HG03558 (cell line): ENCODE results near the gene PLEKHG3.

ENCODE experiments used
- ATAC-seq: cut with Tn5 transposase; IDR thresholded peaks from one replicate; pipeline ENCODE4 v1.9.1; 2021; ENCODE audit warnings: moderate number of reproducible peaks; ENCODE audit not compliant: unreplicated experiment; ENCODE audit errors: extremely low read depth

Gene PLEKHG3

DNA sequence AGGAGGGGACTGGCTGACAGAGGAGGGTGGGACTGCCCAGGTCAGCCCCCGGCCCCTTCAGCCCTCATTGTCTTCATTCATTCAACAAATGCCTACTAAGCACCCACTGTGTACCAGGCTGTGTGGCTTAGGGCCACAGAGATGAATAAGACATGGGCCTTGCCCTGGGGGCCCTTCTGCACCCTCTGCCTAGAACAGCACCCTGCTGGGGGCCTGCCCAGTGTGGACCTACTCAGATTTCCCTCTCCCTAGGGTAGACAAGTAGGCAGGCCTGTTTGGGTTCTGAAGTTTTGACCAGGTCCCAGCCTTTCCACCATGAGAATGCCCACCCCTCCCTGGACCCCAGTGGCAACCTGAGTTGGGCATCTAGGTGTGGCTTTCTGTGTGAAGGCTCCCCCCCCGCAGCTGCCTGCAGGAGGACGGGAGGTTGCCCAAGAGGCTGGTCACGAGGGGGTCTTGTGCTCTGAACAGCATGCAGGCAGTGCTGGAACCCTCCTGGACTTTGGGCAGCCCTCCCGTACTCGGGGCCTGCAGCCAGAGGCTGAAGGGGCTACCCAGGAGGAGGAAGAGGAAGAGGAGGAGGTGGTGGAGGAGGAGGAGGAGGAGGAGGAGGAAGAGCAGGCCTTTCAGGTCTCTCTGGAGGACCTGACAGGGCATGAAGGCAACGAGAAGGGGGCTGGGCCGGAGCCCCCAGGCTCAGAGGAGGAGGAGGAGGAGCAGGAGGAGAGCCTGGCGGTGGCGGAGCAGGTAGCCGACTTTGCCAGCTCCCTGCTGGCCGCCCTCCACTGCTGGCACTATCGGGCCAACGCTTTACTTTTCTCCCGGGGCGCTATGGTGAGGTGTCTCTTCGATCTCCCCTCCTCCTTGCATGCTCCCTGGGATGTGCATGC lies 33.4 kb downstream of the PLEKHG3 start:
- ATAC-seq, result no peak

DNA sequence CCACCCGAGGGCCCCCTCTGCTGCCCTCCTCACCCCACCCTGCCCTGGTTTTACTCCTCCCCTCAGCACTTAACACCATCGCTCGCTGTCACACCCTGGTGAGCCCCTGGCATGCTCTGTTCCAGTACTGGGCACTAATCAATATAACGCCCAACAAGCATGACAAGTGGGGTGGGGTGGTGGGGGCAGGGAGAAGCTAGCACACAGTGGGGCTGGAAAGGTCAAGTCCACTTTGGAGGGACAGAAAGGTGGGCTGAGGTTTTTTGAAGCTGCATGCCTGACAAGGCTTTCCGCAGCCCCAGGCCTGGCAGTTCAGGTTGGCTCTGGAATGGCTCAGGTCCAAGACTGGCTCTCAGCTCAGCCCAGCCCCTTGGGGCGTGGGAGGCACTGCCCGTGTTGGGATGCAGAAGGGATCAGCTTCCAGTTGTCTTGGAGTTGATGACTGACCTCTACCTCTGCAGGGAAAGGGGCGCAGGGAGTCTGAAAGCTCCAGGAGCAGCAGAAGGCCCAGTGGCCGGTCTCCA lies 34.1 kb downstream of the PLEKHG3 start:
- ATAC-seq, result no peak

DNA sequence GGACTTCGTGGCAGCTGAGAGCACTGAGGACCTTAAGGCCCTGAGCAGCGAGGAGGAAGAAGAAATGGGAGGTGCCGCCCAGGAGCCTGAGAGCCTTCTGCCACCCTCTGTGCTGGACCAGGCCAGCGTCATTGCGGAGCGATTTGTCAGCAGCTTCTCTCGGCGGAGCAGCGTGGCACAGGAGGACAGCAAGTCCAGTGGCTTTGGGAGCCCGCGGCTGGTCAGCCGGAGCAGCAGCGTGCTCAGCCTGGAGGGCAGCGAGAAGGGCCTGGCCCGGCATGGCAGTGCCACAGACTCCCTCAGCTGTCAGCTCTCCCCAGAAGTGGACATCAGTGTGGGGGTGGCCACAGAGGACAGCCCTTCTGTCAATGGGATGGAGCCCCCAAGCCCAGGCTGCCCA lies 37.0 kb downstream of the PLEKHG3 start:
- no peak for ATAC-seq

DNA sequence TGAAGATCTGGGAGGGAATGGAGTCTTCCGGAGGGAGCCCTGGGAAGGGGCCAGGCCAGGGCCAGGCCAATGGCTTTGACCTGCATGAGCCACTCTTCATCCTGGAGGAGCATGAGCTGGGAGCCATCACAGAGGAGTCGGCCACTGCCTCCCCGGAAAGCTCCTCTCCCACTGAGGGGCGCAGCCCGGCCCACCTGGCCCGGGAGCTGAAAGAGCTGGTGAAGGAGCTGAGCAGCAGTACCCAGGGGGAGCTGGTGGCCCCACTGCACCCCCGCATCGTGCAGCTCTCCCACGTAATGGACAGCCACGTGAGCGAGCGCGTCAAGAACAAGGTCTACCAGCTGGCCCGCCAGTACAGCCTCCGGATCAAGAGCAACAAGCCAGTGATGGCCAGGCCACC lies 37.7 kb downstream of the PLEKHG3 start:
- ATAC-seq, result no peak

DNA sequence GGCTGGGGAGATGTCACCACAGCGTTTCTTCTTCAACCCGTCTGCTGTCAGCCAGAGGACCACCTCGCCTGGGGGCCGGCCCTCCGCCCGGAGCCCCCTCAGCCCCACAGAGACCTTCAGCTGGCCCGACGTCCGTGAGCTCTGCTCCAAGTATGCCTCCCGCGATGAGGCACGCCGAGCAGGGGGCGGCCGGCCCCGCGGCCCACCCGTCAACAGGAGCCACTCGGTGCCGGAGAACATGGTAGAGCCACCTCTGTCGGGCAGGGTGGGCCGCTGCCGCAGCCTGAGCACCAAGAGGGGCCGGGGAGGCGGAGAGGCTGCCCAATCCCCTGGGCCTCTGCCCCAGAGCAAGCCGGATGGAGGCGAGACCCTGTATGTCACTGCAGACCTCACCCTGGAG lies 38.8 kb downstream of the PLEKHG3 start:
- no peak for ATAC-seq

DNA sequence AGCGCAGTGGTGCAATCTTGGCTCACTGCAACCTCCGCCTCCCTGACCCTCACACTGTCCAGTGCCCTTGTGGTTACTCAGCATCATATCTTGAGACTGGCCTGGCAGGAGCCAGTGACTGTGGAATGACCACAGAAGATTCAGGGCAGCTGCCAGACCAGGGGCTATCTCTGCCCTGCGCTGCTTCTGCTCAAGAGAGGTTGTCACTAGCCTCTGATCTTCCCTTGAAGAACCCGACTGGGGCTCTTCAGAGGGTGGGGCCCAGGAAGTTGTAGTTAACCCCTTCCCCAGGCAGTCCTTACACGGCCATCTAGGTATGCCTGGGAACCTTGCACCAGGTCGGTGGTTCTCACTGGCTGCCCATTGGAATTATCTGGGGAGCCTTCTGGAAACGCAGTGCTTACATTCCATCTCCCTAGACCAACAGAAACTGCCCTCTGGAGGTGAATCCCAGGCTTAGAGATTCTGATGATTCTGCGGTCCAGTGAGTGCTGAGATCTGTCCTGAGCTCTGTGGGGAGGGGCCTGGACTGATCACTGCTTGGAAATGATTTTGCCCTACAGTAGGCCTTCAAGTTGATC lies 41.4 kb downstream of the PLEKHG3 start:
- ATAC-seq, result no peak

DNA sequence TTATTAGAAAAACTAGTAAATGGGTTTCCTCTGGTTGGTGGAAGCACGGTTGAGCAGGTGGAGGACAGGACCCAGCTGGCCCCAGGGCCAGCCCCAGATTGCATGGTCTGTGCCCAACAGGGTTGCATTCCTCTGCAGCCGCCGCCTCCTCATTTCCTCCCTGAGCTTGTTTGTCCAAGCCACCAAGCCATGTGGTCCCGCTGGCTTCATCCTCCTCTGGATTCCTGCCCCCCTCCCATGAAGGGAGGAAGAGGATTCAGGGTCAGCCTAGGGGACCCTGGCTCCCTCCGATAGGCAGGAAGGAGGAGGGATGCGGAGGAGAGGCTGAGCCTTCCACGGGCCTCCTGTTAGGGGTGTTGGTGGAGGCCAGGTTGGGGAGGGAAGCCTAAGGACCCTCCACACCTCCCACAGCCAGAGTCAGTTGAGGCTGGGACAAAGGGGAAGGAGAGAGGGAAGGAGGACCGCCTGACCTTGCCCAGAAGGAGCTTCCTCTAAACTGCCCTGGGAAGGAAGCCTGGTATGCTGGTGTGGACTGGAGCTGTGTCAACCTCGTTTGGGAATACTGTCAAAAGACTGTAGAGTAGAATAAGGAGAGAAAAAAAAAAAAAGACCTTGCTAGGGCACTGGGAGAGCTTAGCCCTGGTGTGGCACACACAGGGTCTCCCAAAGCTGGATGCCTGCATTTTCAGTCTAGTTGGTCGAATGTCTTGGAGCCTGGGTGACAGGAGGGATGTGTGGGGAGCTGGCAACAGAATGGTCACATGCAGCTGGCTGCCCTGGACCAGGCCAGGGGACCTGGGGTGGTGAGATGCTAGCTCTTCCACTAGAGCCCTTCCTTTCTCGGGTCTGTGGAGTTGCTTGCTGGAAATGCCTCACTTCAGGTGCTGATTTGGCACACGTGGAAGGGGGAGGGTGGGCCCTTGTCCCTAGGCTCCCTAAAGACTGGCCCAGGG lies 42.4 kb downstream of the PLEKHG3 start:
- ATAC-seq, result no peak

DNA sequence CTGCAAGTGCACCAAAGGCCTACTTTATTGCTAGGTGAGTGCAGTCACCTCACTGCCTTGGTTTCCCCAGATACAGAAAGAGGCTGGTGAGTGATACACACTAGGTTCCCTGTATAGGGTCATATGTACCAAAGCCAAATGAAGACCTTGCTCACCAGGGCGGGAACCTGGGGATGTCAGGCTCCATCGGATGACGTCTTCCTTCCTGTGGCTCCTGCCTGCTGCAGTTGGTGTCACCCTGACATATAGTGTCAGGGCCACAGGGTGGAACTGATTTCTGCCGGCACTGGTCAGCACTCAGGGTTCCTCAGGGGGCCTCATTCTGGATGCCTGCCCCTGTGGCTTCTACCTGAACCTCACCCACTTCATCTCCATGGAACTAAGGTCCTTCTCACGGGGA lies 43.1 kb downstream of the PLEKHG3 start:
- ATAC-seq, result no peak

DNA sequence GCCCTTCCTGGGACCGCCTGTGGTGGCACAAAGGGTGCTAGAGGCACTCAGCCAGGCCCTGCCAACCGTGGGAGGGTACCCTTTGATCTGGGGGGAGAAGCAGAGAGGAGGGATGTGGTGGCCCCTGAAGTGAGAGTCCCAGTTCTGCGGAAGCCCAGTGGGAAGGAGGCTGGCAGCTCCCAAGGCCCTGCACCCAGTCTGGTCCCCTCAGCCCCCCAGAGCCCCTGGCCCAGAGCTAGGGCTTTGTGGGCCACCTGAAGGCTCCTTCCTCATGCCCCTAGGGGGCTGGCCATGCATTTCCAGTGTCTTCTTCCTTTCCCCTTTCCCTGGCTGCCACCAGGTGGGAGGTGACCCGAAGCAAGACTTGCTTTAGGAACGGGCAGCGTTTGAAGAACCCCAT lies 44.3 kb downstream of the PLEKHG3 start:
- ATAC-seq, result no peak

DNA sequence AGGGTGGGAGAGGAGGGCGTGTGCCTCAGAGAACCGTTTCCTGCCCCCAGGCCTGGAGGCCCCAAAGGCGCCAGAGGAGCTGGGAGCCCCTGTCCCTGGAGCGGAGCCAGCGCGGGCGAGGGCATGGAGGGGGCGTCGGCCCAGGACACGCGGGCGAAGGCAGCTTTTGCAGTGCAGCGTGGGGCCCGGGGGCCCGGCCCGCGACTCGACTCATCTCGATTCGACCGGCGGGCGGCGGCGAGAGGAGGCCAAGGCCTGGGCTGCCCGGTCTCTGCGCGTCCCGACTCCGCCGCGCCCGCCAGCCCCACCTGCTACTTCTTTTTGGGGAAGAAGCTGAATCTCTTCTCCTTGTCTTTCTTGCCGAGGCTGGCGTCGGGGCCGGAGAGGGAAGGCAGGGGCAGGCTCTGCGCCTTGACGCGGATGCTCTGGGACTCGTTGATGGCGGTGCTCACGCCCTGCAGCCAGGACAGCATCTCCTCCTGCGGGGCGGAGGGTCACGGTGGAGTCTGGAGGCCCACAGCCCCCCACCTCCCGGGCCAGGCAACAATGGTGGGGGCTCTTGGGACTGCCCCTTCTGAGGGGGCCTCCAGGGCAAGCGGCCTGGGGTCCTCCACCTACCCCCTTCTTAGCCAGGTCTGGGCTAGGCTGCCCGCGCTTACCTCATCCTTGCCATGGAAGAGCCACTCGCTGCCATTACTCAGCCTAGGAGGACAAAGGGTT lies 44.9 kb downstream of the PLEKHG3 start:
- no peak for ATAC-seq

DNA sequence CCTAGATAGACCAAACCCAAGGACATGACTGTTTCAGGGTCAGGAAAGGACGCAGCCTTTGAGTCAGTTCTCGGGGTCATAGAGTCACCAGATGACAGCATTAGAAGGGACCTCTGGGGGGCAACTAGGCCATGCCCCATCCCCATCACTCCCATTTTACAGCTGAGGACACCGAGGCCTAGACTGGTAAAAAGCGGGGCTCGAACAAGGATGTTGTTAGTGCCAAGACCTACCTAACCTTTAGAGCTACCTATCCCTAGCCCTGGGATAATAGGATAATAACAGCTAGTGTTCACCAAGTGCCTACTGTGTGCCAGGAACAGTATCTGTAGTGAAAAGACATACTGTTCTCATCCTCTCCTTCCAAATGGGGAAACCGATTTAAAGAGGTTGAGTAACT lies 48.7 kb downstream of the PLEKHG3 start:
- ATAC-seq, result no peak

DNA sequence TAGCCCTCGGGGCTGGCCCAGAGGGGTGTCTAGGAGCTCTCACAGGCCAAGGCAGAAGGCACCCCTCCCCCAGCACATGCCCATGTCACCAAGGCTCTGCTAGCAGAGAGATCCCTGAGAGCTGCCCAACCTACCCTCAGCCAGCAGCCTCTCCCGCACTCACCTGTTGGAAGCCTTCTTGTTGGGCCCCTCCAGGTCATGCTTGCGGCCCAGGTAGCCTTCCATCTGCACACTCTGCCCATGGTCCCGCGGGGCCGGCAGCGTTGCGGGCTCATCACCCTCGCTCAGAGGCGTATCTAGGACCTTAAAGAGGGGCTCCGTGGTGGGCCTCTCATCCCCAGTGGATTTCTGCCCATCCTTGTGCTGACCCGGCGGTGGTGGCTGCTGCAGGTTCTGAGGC lies 49.1 kb downstream of the PLEKHG3 start:
- ATAC-seq, result no peak

DNA sequence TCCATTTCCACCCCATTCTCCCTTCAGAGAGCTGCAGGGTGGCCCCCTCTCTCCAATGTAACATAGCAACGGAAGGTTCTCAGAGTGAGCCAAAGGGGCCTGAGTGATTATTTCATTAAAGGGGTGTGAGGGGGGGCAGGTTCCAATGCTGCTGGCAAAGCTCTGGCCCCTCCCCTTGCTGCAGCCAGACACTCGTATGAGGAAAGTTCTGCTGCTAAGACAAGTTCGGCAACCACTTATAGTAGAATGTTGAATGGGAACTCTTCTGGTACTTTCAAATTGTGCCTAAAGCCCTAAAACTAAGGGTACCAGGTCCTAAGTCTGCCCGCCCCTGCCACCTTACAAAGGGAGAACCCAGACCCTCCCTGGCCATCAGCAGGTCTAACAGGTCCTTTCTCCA lies 49.8 kb downstream of the PLEKHG3 start:
- ATAC-seq, result no peak

DNA sequence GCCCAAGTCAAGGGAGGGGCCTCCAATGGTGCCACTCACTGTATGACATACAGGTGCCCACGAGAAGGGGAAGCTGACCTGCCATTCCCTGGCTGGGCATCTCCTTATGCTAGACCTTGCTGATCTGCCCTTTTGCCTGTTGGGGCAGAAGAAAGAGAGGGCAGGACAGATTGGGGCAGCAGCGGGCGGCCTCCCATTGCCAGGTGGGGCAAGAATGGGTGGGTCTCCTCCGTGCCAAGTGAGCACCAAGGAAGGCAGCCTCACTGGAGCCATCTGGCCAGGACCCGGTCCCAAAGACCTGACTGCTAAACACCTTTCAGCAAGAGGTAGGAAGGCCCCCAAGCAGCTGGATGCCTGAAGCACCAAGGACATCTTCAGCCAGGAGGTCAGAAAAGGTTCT lies 50.5 kb downstream of the PLEKHG3 start:
- ATAC-seq, result no peak

DNA sequence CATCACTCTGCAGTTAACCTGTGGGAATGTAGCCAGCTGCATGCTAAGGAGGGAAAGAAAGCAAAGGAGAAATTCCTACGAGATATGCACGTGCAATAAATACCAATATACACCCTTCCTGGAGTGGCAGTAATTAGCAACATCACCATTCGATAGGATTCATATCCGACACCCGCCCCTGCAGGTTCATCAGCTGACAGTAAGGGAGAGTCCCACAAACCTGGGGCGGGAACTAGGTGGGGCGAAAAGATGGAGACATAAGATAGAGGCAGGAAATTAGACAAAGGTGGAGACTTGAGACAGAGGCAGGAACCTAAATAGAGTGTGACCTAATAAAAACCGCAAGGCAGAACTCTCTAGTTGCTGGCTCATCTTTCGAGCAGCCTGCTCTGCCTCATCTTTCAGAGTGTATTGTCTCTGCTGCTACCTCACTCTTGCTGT lies 51.6 kb downstream of the PLEKHG3 start:
- no peak for ATAC-seq

DNA sequence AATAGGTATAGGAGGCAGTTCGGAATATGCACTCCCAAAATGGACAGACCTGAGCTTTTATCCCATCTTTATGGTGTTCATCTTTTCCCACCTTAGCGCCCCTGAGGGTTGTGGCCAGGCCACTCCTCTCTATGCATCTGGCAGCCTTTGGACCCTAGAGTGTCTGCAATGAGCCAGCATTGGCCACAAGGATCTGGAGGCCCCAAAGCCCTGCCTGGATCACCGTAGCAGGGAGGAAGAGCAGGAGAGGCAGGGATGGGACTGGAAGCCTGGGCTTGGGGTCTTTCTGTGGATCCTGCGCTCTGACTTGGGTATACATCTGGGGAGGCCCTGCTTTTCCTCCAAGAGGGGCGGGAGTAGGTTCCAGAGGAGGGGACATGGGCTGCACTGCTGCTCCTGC lies 52.5 kb downstream of the PLEKHG3 start:
- no peak for ATAC-seq

DNA sequence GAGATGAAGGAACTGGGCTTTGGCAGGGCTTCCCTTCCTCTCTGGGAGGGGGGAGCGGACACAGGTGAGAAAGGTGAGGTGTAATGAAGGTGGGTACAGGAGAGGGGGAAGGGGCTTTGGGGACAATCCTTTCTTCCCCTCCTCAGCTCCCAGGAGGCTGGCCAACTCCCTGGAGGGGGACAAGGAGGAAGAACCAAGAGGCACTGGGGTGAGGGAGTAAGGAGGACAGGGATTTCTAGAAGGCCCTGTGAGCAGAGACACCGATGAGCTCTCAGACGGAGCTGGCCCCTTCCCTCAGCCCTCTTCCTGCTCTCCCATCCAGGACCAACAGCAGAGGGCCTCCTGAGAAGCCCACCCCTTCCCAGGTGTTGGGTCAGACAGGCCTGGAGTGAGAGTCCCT lies 53.4 kb downstream of the PLEKHG3 start:
- no peak for ATAC-seq

DNA sequence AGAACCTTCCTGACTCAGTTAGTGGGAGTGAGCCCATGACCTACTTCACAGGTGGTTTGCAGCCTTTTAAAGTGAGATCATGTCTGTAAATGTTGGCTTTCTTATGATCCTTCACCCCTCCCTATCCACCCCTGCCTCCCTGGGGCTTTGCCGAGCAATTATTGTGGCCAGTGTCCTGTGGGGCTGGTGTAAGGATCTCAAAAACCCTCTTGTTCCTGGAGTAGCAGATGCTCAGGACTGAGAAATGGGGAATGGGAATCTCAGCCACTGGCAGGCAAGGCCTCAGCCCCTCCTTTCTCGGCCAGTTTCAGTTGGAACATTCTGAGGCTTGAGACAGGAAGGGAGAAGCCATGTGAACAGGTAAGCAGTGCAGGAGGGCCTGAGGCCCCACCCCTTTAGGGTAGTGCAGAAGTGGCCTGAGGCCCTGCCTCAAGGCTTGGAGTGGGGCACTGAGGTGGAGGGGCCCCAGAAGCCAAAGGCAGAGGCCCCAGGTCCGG lies 53.8 kb downstream of the PLEKHG3 start:
- ATAC-seq, result no peak

DNA sequence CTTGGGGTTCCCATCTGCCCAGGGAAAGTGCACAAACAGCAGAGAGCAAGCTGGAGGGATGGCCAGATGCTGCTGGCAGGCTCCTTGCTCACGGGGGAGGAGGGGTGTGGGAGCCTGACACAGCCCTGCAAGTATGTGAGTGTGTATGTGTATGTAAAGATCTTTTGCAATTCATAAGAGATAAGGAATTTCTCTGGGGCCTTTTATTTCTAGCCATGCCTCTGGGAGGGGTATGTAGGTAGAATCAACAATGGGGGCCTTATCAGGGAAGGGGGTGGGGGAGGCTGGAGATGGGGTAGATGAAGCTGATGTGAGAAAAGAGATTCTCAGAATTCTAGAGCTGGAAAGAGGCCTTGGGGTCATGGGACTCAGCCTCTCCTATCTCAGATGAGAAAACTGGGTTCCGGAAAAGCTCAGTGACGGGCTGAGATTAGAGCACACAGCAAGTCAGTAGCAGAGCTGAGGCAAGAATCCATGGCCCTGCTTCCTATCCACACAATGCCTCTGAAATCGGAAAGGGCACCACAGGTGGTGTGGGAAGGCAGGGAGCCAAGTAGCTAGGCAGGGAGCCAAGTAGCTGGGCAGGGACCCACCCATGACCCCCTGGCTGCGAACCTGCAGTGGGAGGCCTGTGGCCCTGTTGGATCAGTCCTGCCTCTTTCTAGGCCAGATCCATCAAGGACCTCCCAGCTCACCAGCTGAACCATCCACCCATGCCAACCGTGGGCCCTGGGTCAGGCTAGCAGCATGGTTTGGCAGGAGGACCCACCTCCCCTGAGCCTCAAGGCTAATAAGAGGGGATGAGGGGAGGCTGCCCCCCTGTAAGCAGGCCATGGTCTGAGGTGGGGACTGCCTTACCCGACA lies 54.7 kb downstream of the PLEKHG3 start:
- no peak for ATAC-seq
